Motor neuron (in vitro differentiated cells): ENCODE data around the gene SMNDC1. TPM values are rescaled to one million over a fixed set of nuclear protein-coding genes. Genes with fewer than 3 reads are reported as not detected.
"Not testable (repeated sequence)": the region's sequence is repeated elsewhere in the genome, so short reads cannot be mapped to it uniquely, and the experiment has no call there.

Experiments
- ATAC-seq, 8 experiments: fragments of 200-7000 bp; cut with Tn5 transposase; replicated peaks in 6 of 8; 2 replicates each; pipeline ENCODE4 v1.8.0; 2021; ENCODE audit warnings: mild to moderate bottlenecking in 8 of 8, moderate library complexity in 8 of 8
- H3K27ac ChIP-seq, 2 donors: fragments of 250-450 bp; sonication (Bioruptor Pico); 2 replicates each; pipeline ENCODE4 v1.9.0; 2021; ENCODE audit warnings: antibody characterized with exemption in 2 of 2, mild to moderate bottlenecking in 2 of 2, moderate library complexity in 1 of 2
- H3K4me1 ChIP-seq, 2 donors: fragments of 250-450 bp; sonication (Bioruptor Pico); replicated peaks in 1 of 2; 2 replicates each; pipeline ENCODE4 v1.6.1; 2021; ENCODE audit warnings: antibody characterized with exemption in 2 of 2, mild to moderate bottlenecking in 2 of 2, moderate library complexity in 1 of 2
- H3K4me3 ChIP-seq, 5 donors: fragments of 250-450 bp; sonication (Bioruptor Pico); 2 replicates each; pipeline ENCODE4 v1.9.0; 2021; ENCODE audit warnings: antibody characterized with exemption in 5 of 5, mild to moderate bottlenecking in 5 of 5, moderate library complexity in 4 of 5
- WGBS, 10 experiments: fragments of 450-650 bp; shearing (Covaris generic); methylation state at CpG; one replicate each; pipeline ENCODE4 v1.0.0; 2022; 5-methylcytosine and 5-hydroxymethylcytosine counted together
- in situ Hi-C, 9 experiments: fragments of 400-800 bp; cut with MboI; loops; one replicate each; pipeline ENCODE4 v1.15.0; 2021; ENCODE audit warnings: low sequenced_read_pairs in 9 of 9, low pct_unique_long_range_greater_than_20kb in 2 of 9; ENCODE audit not compliant: unreplicated experiment in 9 of 9
- total RNA-seq, 8 experiments: library from RNA; unstranded; fragments of 300-600 nt; gene quantifications; 2 replicates each; pipeline versions ENCODE4 v1.2.3 to v1.2.4, GENCODE V29; 2022

The SMNDC1 gene
- total RNA-seq, 8 experiments from 2014 or later: 8.3 to 24.0 (median 12.5) TPM

- ATAC-seq: peak in 1 of 8 experiments; percentile 9
- WGBS, 10 experiments: 33 to 100% (median 91%) methylated on average over 1 to 6 of the region's 6 CpGs; no CpG with 5 or more reads in 1 of the 10 experiments
- no peak overlapping the region for H3K27ac ChIP-seq
- H3K4me1 ChIP-seq: peaks cover 8 to 14% of the 10 kb centered on the region in 2 donors
- in situ Hi-C loops: loop anchor here in 6 of 9 experiments (10.0 to 25.0 kb wide), 3 partner anchors 137 to 387 kb away; no protein-coding TSS in a partner anchor
- no peak overlapping the region for H3K4me3 ChIP-seq
Measured at GRCh38 chr10:110274647-110275046, 30.1 kb downstream of the SMNDC1 start.

- no peak for ATAC-seq
- Histone ChIP-seq H3K4me1 (peaks cover 9 to 14% of the 10 kb centered on the region in 2 donors), H3K27ac (no peak overlapping the region), H3K4me3 (no peak overlapping the region)
- in situ Hi-C loops: loop anchor here in 2 of 9 experiments (10.0 to 25.0 kb wide), 2 partner anchors 137 to 139 kb away; no protein-coding TSS in a partner anchor
Measured at GRCh38 chr10:110274072-110274627, 30.6 kb downstream of the SMNDC1 start.

GRCh38 chr10:110273474-110273873 is 31.2 kb downstream of the SMNDC1 start:
- Histone ChIP-seq H3K4me3 (no peak overlapping the region), H3K27ac (no peak overlapping the region), H3K4me1 (peaks cover 9 to 13% of the 10 kb centered on the region in 2 donors)
- 36 to 100% (median 83%) methylated on average over 1 to 4 of the region's 4 CpGs for WGBS, 10 experiments
- ATAC-seq: peak in 1 of 8 experiments; percentile 18
- in situ Hi-C loops: loop anchor here in 2 of 9 experiments (10.0 to 25.0 kb wide), 2 partner anchors 136 to 139 kb away; no protein-coding TSS in a partner anchor

DNA sequence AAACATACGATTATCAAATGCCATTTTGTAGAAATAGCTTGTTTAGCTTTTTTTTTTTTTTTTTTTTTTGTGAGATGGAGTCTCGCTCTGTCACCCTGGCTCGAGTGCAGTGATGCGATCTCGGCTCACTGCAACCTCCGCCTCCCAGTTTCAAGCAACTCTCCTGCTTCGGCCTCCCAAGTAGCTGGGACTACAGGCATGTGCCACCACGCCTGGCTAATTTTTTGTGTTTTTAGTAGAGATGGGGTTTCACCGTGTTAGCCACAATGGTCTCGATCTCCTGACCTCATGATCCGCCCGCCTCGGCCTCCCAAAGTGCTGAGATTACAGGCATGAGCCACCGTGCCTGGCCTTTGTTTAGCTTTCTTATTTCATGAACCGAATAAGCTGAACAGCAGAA is 31.7 kb downstream of the SMNDC1 start:
- H3K4me3 ChIP-seq, H3K27ac ChIP-seq, ATAC-seq, H3K4me1 ChIP-seq: not testable (repeated sequence)
- in situ Hi-C loops: loop anchor here in 2 of 9 experiments (10.0 to 25.0 kb wide), 2 partner anchors 136 to 138 kb away; no protein-coding TSS in a partner anchor
- WGBS, 10 experiments: 57 to 100% (median 96%) methylated on average over 1 to 9 of the region's 15 CpGs; no CpG with 5 or more reads in 1 of the 10 experiments

DNA sequence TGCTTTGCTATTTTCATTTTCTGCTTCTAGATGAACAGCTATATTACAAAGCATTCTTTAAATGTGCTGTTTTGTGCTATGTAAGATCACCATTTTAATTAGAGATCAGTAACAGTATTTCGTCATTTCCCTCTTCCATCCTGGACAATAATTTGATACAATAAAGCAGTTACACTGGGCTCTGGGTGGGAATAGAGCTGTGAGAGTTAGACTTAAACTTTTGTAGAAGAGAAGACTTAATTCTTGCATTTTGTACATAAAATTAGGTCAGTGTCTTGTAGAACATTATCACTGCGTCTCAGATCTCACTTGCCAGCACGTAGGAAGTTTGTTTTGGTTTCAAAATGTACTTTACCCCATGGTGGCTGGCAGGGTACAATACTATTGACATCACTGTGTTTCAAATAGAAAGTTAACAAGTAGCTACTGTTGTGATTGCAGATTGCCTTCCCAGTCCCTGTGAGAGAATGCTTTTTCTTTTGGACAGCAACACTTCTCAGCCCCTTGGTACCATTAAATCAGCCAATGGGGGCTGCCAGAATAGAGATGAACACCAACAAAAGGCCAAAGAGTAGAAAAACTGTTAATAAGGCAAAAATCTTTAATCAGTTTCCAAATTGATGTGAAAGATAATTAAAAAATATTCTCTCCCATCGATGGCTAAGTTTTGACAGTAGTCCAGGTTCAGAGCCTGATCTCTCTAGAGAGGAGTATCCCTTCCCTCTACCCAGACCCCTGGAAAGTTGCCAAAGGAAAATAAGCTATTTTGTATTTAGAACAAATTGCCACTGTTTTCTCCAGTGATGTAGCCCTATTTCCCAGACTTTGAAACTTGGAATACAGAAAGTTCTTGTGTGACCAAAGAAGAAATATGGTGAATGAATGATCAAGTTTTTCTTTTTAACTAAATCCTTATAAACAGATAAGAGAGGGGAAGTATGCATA is 35.1 kb downstream of the SMNDC1 start:
- peak in 4 of 8 experiments; percentile 24 to 70 (median 44) for ATAC-seq
- Histone ChIP-seq H3K27ac (no peak overlapping the region), H3K4me1 (peaks cover 0 to 3% of the 10 kb centered on the region in 2 donors), H3K4me3 (no peak overlapping the region)
- in situ Hi-C loops: loop anchor here in 2 of 9 experiments (10.0 to 25.0 kb wide), 2 partner anchors 132 to 135 kb away; no protein-coding TSS in a partner anchor
- 20 to 100% (median 59%) methylated on average over 1 to 4 of the region's 4 CpGs for WGBS, 10 experiments

DNA sequence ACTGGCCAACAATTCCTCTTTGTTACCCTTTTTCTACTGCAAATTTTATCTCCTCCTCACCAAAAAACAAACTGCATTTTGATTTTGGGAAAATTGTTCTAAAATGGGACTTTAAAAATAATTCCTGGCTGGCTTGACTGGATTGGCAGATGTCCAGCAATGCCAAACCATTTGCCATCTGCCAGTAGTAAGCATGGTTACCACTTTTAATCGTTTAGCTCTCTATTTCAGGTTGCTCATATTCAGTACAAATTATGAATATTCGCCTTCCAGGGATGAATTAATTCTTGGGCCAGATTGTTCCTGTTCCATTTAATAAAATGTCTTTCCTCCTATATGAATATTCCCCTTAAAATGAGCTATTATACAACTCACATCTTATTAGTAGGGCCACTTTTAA is 35.7 kb downstream of the SMNDC1 start:
- Histone ChIP-seq H3K27ac (no peak overlapping the region), H3K4me3 (no peak overlapping the region), H3K4me1 (peaks cover 0 to 3% of the 10 kb centered on the region in 2 donors)
- in situ Hi-C loops: loop anchor here in 1 of 9 experiments (25.0 kb wide), 1 partner anchor 132 kb away; no protein-coding TSS in a partner anchor
- peak in 1 of 8 experiments; percentile 64 for ATAC-seq
- 30 to 95% (median 64%) methylated on average over 1 to 2 of the region's 2 CpGs; no CpG with 5 or more reads in 1 of the 10 experiments for WGBS, 10 experiments

DNA sequence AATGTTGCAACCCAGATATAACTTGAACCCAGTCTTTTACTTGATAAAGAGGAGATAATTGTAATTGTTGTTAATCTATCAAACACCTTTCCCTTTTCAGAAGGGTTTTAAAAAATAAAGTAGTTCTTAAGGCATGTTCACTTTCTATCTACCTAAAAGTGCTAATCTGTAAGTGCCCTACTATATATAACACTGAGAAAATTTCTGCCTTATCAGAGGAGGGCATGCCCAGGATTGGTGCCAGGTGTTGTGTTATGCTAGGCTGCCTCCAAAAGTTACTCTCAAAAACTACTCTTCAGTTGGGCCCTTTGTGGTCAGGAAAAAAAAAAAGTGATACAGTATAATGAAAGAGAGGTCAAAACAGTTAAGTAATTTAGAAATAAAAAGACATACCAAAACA is 36.3 kb downstream of the SMNDC1 start:
- no peak overlapping the region for H3K4me3 ChIP-seq
- H3K4me1 ChIP-seq: peaks cover 0 to 3% of the 10 kb centered on the region in 2 donors
- ATAC-seq: no peak
- H3K27ac ChIP-seq: no peak overlapping the region
- in situ Hi-C loops: loop anchor here in 1 of 9 experiments (25.0 kb wide), 1 partner anchor 131 kb away; no protein-coding TSS in a partner anchor

- WGBS, 10 experiments: 11 to 100% (median 92%) methylated on average over 1 of the region's 1 CpG; no CpG with 5 or more reads in 1 of the 10 experiments
- in situ Hi-C loops: loop anchor here in 1 of 9 experiments (25.0 kb wide), 1 partner anchor 130 kb away; no protein-coding TSS in a partner anchor
- no peak for ATAC-seq
- H3K27ac ChIP-seq: no peak overlapping the region
- H3K4me3 ChIP-seq: no peak overlapping the region
- peaks cover 0 to 3% of the 10 kb centered on the region in 2 donors for H3K4me1 ChIP-seq
Measured at GRCh38 chr10:110267276-110267675, 37.4 kb downstream of the SMNDC1 start.

GRCh38 chr10:110265573-110266193 is 39.0 kb downstream of the SMNDC1 start:
- Histone ChIP-seq H3K27ac (no peak overlapping the region), H3K4me1 (peaks cover 0 to 3% of the 10 kb centered on the region in 2 donors), H3K4me3 (no peak overlapping the region)
- whole genome bisulfite sequencing, 10 experiments: 73 to 100% (median 98%) methylated on average over 1 to 4 of the region's 4 CpGs
- in situ Hi-C loops: loop anchor here in 1 of 9 experiments (25.0 kb wide), 1 partner anchor 128 kb away; no protein-coding TSS in a partner anchor
- ATAC-seq: no peak

DNA sequence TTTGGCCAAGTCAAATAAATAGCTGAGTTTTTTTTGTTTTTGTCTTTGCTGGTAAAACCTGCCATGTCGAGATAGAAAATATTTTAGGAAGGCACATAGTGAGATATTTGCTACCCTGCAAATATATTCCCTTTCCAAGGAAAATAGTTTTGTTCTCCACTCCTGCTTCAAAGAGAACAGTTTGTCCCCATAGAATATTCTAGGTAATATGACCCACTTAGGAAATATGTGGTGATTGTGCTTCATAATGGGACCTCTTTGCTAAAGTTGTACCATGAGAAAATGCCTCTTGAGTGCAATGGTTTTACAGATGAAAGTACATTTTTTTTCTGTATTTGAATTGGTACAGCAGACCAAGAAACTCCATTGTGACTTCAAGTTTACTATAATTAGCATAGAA is 41.6 kb downstream of the SMNDC1 start:
- Histone ChIP-seq H3K4me1 (no peaks in the 10 kb centered on the region), H3K27ac (no peak overlapping the region), H3K4me3 (no peak overlapping the region)
- in situ Hi-C loops: loop anchor here in 1 of 9 experiments (25.0 kb wide), 1 partner anchor 126 kb away; no protein-coding TSS in a partner anchor
- 20 to 100% (median 89%) methylated on average over 1 of the region's 1 CpG; no CpG with 5 or more reads in 2 of the 10 experiments for WGBS, 10 experiments
- ATAC-seq: no peak

GRCh38 chr10:110260746-110261477 is 43.8 kb downstream of the SMNDC1 start:
- peak in 1 of 8 experiments; percentile 97 for ATAC-seq
- Histone ChIP-seq H3K27ac (no peak overlapping the region), H3K4me3 (no peak overlapping the region), H3K4me1 (no peaks in the 10 kb centered on the region)
- WGBS, 10 experiments: 0 to 100% (median 100%) methylated on average over 1 of the region's 1 CpG; no CpG with 5 or more reads in 2 of the 10 experiments
- in situ Hi-C loops: loop anchor here in 1 of 9 experiments (25.0 kb wide), 1 partner anchor 124 kb away; no protein-coding TSS in a partner anchor

DNA sequence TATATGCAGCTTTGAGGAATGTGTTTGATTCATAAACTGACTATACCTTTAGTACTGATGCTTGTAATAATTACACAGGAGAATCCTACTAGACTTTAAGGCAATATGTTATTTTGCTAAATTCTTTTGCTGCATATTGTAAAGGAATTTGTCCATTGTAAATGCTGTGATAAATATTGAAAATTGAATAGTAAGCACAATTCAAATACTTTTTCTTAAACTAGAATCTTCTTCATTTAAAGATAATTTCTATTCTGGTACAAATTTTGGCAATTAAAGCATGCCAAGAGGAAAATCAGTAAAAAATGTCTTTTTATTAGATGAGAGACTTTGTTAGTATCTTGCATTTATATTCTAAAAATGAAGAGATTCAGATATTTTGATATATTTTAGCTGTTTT is 45.4 kb downstream of the SMNDC1 start:
- Histone ChIP-seq H3K4me1 (no peaks in the 10 kb centered on the region), H3K27ac (no peak overlapping the region), H3K4me3 (no peak overlapping the region)
- in situ Hi-C loops: loop anchor here in 1 of 9 experiments (25.0 kb wide), 1 partner anchor 122 kb away; no protein-coding TSS in a partner anchor
- no peak for ATAC-seq
